ENCODE results near the gene RCAN1.

RCAN1 gene

GRCh38 chr21:34614628-34615486, at the start of gene RCAN1:
Gene RCAN1, minus strand, starts transcription at chr21:34615113. Its CDS starts 102 bp downstream, at chr21:34615011.
- FAIRE-seq (peak; percentile 48), DNase-seq (ENCODE audit: insufficient read length, low spot score) (peak; percentile 92)

GRCh38 chr21:34661848-34662247, 46.9 kb upstream of the RCAN1 start:
- FAIRE-seq = no peak
- no peak for DNase-seq (ENCODE audit: insufficient read length, low spot score)

- DNase-seq (ENCODE audit: insufficient read length, low spot score) (no peak), FAIRE-seq (no peak)
Observed at GRCh38 chr21:34653522-34653921, 38.6 kb upstream of the RCAN1 start.

DNA sequence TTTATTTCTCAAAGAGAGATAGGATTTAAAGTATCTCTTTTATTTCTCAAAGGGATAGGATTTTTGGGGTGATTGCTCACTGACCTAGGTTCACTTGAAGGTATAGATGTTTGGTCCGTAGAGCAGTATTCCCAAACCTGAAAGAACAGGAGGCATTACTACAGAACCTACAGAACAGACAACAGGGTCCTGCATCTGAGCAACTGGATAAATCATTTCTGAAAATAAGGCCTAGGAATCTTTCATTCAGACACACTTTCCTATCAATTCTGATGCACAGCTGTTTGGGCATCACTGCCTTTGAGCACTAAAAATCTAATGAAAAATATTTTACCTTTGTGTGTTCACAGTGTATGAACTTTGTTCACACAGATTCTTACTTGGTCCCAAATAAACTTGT, 36.7 kb upstream of the RCAN1 start:
- no peak for DNase-seq (ENCODE audit: insufficient read length, low spot score)
- no peak for FAIRE-seq

- no peak for DNase-seq (ENCODE audit: insufficient read length, low spot score)
- no peak for FAIRE-seq
Observed at GRCh38 chr21:34650861-34651431, 36.0 kb upstream of the RCAN1 start.

DNA sequence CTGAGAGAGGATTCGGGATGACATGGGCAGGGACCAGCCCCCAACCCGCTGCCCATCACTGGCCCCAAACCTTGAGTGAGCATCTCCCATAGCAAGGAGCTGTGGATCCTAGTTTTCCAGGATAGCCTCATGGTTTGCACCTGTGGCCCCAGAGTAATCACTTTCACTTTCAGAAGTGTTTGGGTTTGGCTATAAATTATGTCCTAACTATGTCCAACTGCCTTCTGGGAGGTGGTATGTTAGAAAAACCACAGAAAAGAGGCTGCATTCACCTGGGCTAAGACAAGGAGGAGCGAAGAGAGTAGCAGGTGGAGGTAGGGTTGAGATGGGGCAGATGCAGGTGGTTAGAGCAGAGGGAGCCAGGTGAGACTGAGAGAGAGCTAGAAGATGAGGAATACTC, 34.5 kb upstream of the RCAN1 start:
- DNase-seq (ENCODE audit: insufficient read length, low spot score) (no peak), FAIRE-seq (no peak)

GRCh38 chr21:34648739-34649297, 33.9 kb upstream of the RCAN1 start:
- no peak for DNase-seq (ENCODE audit: insufficient read length, low spot score)
- FAIRE-seq = no peak

GRCh38 chr21:34647555-34647954, 32.6 kb upstream of the RCAN1 start:
- DNase-seq (ENCODE audit: insufficient read length, low spot score) = no peak
- no peak for FAIRE-seq

GRCh38 chr21:34644825-34645224, 29.9 kb upstream of the RCAN1 start:
- FAIRE-seq = no peak

DNA sequence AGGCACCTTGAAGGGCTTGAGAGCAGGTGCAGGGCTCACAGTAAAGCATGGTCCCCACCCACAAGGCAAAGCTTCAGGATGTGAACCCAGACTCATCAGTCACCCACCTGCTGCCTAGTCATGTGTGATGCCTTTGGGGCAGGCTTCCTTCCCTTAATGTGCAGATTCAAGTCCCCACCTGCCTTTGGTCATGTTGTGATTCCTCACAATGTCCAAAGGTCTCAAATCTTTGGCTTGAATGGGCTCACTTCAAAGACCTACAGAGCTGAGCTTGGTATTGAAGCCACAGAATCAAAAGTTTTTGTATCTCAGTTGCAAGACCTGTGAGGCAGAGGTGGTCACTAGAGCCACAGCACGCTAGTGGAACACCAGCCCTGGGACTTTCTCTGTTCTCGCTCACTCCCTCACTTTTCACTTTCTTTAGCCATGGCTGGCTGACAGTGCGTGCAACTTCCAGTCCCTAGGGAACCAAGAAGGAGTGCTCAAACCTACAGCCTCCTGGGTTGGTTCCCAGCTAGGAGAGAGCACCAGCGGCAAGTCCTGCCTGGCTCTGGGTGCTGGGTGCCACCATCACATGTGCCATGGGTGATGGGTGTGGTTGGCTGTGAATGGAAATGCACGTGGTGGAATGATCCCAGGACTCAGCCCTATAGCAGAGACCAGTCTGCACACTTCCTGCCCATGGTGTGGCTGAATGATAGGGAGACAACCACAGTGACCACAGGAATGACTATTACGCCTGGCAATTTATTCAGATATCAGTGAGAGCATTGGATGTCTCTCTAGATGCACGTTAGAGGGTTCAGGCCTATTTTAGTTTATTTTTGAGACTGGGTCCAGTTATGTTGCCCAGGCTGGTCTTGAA, 27.5 kb upstream of the RCAN1 start:
- FAIRE-seq = no peak
- DNase-seq (ENCODE audit: insufficient read length, low spot score) = peak; percentile 19

More at GRCh38 chr21:34644825-34645224, 29.9 kb upstream of the RCAN1 start:
- DNase-seq (ENCODE audit: insufficient read length, low spot score) = no peak

DNA sequence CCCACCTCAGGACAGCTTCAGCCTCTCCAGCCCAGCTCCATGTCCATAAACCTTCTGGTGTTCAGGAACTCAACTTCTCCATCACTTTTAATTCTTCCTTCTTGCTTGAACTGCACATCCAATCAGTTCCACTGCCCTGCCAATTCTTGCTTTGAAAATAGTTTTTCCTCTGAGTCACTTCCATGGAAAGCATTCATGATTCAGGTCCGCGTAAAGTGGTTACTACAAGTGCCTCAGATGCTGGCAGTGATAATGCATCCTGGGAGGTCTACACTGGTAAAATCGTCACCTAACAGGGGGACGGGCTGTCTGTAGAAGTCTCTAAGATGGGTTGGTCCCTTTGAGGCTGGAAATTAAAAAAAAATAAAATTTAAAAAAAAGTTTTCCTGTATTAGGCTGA, 25.9 kb upstream of the RCAN1 start:
- peak; percentile 53 for DNase-seq (ENCODE audit: insufficient read length, low spot score)
- peak; percentile 38 for FAIRE-seq

GRCh38 chr21:34639882-34640788, 25.2 kb upstream of the RCAN1 start:
- no peak for DNase-seq (ENCODE audit: insufficient read length, low spot score)
- no peak for FAIRE-seq

- FAIRE-seq = no peak
- no peak for DNase-seq (ENCODE audit: insufficient read length, low spot score)
Observed at GRCh38 chr21:34639250-34639649, 24.3 kb upstream of the RCAN1 start.

- FAIRE-seq (no peak), DNase-seq (ENCODE audit: insufficient read length, low spot score) (no peak)
Observed at GRCh38 chr21:34636961-34637360, 22.0 kb upstream of the RCAN1 start.

GRCh38 chr21:34635307-34635706, 20.4 kb upstream of the RCAN1 start:
- FAIRE-seq (no peak), DNase-seq (ENCODE audit: insufficient read length, low spot score) (no peak)

GRCh38 chr21:34632498-34632897, 17.6 kb upstream of the RCAN1 start:
- FAIRE-seq = no peak

DNA sequence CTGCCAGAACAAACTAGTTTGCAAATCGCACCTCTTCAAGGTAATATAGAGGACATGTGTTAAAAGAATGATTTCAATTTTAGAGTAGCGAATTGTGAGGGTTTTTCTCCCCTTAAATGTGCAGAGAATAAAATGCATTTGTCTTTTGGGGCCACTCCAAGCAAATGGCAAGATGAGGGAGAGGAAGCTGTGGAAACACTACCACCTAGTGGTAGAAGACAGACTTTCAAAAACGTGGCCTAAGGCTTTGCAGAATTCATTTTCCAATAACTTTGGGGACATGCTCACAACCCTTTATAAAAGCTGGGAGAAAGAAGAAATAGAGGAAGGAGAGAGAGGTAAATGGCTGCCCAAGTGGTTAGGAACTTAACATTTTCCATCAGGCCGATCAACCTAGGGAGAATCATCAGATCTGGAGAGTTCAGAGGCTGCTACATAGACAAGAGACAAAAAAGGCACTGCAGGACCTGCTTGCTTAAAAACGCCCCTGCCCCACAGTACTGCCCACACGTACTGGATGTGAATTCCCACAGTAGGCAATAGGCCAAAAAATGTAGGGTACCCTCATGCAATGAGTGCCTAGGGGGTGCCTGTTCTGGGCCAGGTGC, 15.7 kb upstream of the RCAN1 start:
- FAIRE-seq = no peak
- peak; percentile 66 for DNase-seq (ENCODE audit: insufficient read length, low spot score)

More at GRCh38 chr21:34632498-34632897, 17.6 kb upstream of the RCAN1 start:
- DNase-seq (ENCODE audit: insufficient read length, low spot score) = no peak

- DNase-seq (ENCODE audit: insufficient read length, low spot score) = no peak
- no peak for FAIRE-seq
Observed at GRCh38 chr21:34626131-34626530, 11.2 kb upstream of the RCAN1 start.

- FAIRE-seq = no peak
- DNase-seq (ENCODE audit: insufficient read length, low spot score) = no peak
Observed at GRCh38 chr21:34625030-34625593, 10.2 kb upstream of the RCAN1 start.
